ENCODE results near the gene SLC4A1AP.
"Not testable (repeated sequence)": the region's sequence is repeated elsewhere in the genome, so short reads cannot be mapped to it uniquely, and the experiment has no call there.

SLC4A1AP gene, protein sequence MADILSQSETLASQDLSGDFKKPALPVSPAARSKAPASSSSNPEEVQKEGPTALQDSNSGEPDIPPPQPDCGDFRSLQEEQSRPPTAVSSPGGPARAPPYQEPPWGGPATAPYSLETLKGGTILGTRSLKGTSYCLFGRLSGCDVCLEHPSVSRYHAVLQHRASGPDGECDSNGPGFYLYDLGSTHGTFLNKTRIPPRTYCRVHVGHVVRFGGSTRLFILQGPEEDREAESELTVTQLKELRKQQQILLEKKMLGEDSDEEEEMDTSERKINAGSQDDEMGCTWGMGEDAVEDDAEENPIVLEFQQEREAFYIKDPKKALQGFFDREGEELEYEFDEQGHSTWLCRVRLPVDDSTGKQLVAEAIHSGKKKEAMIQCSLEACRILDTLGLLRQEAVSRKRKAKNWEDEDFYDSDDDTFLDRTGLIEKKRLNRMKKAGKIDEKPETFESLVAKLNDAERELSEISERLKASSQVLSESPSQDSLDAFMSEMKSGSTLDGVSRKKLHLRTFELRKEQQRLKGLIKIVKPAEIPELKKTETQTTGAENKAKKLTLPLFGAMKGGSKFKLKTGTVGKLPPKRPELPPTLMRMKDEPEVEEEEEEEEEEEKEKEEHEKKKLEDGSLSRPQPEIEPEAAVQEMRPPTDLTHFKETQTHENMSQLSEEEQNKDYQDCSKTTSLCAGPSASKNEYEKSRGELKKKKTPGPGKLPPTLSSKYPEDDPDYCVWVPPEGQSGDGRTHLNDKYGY

DNA sequence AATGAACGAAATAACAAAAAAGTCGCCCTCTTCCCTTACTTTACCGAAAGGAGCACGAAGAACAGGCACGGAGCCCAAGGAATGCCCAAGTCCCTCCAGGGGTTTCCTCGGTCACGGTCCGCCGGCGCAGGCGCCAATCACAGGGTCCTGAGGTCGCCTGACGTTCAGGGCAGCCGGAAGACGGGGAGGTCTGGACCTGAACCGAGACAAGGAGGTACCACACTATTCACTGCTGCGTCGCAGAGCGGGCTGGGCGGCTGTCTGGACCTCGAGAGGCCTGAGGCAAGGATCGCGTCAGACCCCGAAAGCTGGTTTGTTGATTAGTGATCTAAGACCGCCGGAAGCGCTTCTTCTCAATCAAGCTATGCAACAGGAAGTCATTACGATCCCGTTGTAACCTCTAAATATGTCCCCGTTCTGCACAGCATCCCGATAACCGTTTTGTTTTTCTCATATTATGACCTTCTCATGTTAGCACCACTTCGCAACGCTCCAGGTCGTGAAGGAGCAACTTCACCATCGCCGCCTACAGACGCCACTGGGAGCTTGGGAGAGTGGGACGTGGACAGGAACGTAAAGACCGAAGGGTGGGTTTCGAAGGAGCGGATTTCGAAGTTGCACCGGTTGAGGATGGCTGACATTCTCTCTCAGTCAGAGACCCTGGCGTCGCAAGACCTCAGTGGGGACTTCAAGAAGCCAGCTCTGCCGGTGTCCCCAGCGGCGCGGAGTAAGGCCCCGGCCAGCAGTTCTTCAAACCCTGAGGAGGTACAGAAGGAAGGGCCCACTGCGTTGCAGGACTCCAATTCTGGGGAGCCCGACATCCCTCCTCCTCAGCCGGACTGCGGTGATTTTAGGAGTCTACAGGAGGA is at the start of gene SLC4A1AP, which contains the start of gene SUPT7L:
TSS of gene SLC4A1AP (plus strand) at position 605 of the 869 bp plus-strand sequence. CDS start at position 631, 26 bp downstream.
TSS of gene SUPT7L (minus strand) at position 330 of the 869 bp plus-strand sequence. CDS start 1,422 bp downstream, outside the sequence.
- no peak for FAIRE-seq

DNA sequence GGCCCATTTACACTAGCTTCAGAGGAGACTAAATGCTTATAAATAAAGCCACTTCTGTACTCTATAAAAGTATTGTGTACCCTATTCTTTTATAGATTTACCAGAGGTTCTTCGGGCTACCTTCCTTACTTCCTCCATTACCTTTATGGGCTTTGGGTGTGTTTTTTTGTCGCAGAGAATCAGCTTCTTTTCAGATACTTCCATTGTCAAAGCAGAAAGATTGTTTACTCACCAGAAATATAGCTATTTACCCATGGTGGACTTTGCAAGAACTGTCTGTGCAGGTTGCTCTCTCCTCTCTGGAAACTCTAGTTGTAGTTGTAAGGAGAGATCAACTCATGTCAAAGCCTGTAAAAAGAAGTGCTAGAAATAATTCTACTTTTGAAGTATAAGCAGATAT is 49.7 kb upstream of the SLC4A1AP start:
- no peak for FAIRE-seq

DNA sequence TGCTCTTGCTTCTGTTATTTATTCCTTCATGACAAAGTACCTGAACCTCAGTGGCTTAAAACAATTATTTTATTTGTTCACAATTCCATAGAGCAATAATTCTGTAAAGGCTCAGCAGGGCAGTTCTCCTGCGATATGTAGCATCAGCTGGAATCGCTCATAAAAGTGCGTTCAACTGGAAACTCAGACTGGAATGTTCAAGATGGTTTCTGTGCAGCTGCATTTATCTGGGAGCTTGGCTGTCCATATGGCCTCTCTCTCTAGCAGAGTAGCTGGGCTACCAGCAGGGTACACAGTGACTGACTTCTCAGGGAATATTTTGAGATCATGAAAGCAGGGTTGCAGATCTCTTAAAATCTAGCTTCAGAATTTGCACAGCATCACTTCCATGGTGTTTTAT is 48.4 kb upstream of the SLC4A1AP start:
- FAIRE-seq, result no peak

DNA sequence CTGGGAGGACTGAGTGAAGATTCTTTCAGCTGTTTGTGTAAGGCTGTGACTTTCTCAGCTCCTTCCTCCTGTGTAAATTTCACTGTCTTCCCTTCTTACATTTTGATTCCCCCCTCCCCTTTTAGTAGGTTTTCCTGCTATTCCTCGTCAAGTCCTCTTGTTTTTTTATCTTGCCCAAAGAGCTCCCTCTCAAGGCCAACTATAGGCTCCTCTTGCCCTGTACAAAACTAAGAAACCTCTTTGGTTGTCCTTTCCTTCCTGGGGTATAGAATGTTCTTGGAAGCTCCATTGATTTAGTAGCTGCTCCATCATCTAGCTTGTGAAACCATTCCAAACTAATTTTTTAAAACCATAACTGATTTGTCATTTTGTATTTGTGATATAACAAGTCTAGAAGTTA is 42.2 kb upstream of the SLC4A1AP start:
- no peak for FAIRE-seq

DNA sequence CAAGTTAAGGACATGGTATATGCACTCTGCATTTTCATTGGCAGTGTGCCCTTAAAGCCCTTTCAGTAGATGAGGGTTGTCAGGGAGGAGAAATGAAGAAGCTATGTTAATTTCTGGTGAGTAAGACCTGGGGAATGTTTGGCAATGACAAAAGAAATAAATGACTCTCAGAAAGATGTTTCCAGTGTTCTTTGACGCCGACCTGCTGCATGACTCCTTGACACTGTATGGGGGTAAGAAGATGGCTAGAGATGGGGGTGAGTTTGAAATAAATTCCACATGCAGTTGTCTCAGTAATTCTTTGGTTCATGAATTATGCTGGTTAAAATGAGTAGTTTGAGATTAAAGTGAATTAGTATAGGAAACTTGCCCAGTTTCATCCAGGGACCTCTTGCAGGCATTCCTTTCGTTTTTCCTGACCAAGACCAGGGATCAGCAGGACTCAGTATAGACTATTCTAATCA is 40.7 kb upstream of the SLC4A1AP start:
- FAIRE-seq, result no peak

DNA sequence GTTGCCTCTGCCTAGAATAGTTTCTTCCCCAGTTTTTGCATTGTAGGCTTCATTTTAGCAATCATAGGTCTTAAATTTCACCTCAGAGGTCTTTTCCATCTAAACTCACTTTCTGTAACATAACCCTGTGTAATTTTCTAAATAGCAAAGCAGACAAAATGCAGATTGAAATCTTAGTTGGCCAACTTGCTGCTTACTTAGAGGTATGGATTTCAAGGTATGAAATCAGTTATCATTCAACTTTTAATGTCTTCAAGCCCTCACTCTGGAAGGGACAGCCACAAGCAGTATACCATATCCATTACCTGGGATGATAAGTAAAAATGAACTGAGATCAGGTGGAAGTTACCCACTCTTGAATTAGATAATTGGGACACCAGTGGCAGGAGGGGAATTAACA is 38.7 kb upstream of the SLC4A1AP start:
- no peak for FAIRE-seq

DNA sequence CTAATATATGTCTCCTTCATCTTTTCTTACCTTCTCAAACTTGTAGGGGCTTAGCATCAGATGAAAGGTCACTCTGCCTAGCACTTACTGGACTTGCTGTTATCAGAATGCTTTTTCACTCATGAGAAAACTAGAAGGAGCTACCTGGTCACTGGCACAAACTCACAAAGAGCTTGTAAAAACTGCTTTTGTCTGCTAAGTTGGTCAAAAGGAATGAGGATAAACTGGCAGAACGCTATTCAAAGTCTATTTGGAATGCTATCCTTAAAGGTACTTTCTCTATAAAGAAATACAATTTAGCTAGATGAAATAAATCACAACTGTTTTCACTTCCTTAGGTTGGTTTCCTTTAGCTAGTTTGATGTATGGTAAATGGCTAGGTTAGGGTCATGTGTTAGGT is 37.4 kb upstream of the SLC4A1AP start:
- not testable (repeated sequence) for FAIRE-seq

DNA sequence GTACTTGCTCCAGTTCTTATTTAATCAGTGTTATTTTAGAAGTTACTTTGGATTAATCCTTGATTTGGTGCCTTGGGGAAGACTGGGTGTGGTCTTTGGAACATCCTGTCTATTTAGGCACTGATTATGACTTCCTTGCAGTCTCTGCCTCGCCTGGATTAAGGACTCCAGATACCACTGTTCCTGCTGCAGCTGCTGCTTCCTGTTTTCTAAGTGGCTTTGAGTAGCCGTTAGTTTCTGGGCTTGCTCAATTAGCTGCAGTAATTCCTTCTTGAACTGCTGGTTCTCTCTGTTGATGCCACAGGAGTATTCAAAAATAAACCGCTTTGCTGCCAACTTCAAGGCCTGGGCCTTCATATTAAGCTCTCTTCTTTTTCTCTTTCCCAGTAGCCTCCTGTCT is 36.8 kb upstream of the SLC4A1AP start:
- FAIRE-seq, result not testable (repeated sequence)

DNA sequence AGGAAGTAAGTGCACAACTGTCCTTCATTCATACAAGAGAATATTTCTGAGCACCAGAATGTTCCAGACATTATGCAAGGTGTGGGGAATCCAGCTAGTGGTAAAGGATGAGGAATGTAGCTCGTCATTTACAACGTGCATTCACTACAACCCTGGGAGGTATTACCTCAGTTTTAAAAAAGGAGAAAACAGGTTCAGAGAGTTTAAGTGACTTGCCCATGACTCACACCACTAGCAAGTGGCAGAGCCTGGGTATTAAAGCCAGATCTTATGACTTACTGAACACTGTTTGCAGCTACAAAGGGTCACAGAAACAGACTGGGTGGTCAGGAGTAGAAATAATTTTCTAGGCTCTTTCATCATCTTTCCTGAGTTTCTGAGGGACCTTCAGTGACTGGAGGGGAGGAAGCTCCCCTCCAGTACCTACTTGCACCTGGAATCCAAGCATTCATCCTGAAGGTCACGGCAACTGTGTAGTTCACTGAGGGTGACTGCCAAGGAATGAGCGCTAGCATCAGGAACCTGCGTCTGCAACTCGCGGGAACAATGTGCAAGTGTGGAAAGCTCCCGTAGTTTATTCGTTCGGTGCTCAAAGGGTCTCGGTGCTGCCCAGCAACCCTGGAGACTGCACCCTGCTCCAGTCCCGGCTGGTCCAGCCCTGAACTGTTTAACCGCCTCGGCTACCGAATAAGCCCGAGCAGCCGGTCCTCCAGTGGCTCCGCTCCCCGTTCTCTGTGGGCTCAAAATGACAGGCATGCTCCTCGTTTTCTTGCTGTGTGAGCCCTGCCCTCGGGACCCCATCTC is 35.5 kb upstream of the SLC4A1AP start:
- FAIRE-seq, result no peak

DNA sequence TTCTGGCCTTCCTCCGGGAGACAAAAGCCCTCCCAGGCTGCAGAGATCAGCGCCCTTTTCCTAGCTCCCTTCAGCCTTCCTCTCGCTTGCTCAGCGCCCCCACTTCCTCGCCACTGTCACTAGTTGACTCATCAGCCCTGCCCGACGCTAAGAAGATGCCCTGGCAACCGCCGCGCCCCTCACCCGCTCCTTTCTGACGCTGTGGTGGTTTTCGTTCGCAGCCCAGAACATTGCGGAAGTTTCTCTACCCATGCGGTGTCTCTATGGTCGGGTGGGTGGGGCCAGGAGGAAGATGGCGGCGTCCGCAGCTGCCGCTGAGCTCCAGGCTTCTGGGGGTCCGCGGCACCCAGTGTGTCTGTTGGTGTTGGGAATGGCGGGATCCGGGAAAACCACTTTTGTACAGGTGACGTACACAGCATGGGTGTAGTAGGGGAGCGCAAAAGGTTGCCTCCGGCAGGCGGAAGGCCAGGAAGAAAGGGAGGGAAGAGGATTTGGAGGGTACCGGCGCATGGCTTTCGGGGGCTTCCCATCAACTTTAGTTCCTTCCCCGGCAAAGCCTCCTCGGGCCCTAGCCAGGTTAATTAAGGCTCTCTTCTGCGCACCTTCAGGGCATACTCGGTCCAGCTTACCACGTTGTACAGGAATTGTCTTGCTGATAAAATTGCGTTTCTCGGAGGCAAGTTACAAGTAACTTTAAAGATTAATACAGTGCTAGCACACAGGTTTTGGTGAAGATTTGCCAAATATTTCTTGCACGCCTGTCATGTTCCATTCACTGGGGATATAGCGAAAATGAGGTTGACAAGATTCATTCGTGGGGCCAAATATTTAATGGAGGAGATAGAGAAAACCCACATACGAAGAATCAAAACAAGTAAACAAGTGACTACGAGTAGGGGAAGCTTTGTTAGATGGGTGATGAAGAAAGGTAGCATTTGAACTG is 34.7 kb upstream of the SLC4A1AP start, which contains the start of the genes CCDC121 and GPN1:
TSS of gene CCDC121 (minus strand) at position 246 of the 943 bp plus-strand sequence. CDS start 1,213 bp downstream, outside the sequence.
TSS of gene GPN1 (plus strand) at position 284 of the 943 bp plus-strand sequence. CDS start at position 293, 9 bp downstream.
- no peak for FAIRE-seq

DNA sequence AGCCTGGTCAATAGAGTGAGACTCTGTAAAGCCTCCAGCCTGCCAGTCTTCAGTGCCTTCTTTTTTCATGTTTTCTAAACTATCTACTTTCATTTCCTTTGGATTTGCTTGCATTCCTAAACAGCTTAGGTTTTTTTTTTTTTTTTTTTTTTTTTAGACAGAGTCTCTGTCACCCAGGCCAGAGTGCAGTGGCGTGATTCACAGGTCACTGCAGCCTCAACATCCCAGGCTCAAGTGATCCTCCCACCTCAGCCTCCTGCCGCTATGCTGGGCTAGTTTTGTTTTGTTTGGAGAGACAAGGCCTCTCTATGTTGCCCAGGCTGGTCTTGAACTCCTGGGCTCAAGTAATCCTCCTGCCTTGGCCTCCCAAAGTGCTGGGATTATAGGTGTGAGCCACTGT is 33.4 kb upstream of the SLC4A1AP start:
- FAIRE-seq, result not testable (repeated sequence)

DNA sequence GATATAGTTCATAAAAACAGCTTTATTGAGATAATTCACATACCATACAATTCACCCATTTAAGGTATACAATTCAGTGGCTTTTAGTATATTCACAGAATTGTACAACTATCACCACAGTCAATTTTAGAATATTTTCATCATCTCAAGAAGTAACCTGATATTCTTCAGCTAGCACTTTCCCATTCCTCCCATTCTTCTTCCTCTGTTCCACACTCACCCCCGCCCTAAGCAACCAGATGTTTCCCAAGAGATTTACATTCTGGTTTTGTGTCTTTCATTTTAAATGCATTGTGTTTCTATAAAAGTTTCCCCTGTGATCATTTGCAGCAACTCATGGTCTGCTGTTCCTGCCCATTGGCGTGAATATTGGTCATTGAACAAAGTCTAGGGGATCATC is 29.4 kb upstream of the SLC4A1AP start:
- no peak for FAIRE-seq

DNA sequence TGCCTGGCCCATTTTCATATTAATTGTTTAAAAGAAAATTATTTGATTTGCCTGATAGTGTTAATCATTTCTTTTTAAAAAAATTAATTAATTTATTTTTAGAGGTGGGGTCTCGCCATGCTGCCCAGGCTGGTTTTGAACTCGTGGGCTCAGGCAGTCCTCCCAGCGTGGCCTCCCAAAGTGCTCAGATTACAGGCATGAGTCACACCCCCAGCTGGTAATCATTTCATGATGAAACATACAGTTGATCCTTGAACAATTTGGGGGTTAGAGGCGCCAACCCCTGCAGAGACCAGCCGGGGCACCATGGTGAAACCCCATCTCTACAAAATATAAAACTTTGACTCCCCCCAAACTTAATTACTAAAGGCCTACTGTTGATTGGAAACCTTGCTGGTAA is 26.9 kb upstream of the SLC4A1AP start:
- FAIRE-seq, result no peak

DNA sequence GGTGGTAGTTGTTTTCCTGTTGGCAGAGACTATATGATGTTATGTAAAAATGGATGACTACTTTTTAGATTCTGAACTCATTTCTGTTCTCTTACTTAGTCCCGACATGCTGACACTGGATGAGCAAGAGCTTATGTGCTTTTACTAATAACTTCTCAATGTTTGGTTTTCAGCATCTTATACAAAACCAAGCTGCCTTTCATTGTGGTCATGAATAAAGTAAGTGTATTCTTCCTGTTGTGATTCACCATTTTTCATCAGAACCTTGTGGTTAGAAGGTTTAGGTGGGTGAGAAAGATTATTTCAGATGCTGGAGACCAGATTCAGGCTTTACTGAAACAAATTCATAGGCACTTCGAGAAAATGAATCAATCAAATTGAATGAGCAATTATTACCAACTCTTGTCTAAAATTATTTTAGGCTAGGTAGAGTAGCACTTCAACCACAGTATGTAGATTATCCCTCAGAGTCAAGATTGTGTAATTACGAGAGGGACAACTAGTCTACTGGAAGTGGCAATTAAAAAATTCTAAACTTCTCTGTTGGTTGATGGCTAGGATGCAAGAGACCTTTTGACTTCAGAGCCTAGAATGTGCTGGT is 25.6 kb upstream of the SLC4A1AP start:
- no peak for FAIRE-seq

DNA sequence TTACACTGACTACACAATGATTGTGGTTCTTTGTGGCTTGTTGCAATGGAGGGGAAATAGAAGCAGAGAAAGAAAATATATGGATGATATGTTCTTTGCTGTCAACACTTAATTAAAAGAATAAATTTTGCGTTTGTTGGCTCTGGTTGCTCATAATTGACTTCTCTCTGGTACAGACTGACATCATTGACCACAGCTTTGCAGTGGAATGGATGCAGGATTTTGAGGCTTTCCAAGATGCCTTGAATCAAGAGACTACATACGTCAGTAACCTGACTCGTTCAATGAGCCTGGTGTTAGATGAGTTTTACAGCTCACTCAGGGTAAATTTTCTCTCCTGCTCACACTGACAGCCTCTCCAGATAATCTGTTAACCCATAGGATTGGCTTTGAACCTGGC is 25.0 kb upstream of the SLC4A1AP start:
- FAIRE-seq, result no peak

DNA sequence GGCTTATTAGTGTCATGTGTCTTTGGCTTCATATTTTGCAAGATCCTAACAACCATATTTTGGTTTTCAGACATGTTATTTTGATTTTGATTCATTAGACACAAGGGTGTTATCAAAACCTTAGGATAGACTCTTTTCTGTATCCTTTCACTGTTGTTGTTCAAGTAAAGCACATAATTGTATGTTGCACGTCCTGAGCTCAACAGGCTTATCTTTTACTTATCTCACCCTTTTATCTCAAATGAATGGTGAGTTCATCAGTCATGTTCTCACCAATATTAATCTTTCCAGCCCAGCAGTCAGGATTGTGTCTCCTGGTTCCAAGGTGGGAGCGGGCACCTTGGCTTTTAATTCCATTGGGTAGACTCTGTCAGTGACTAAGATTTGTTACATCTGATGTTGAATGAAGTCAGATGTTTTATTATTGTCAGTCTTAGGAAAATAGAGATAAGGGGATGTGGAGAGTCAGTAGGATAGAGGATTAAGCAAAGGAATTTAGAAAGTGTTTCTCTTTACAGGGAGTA is 22.9 kb upstream of the SLC4A1AP start:
- FAIRE-seq, result no peak

DNA sequence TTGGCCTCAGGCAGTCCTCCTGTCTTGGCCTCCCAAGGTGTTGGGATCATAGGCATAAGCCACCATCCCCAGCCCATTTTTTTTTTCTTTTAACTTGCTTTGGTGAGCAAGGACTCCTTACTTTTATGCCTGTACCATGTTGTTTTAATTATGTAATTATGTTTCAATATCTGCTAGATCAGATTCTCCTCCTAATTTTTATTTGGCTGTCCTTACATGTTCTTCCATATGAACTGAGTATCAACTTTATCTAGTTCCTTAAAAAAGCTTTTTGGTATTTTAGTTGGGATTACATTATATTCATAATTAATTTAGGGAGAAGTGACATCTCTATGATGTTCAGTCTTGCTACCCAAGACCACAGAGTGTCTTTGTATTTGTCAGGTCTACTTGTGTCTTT is 18.5 kb upstream of the SLC4A1AP start:
- FAIRE-seq, result no peak

DNA sequence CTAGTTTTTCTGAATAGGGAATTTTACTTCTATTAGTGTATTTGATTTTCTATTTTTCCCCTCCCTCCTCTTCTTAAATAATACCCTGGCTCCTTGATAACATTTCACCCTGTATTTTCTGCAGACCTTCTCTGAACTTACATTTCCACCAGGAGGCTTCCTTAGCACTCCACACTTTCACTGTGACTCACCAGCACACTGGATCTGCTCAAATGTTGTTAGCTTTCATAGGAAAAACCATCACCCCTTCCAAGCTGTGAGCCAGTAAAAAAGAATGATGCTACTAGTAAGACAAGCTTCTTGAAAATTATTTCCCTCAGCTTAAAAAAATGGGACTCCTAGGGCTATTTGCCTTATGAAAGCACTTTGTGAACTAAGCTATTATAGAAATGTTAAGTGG is 16.4 kb upstream of the SLC4A1AP start:
- FAIRE-seq, result no peak

DNA sequence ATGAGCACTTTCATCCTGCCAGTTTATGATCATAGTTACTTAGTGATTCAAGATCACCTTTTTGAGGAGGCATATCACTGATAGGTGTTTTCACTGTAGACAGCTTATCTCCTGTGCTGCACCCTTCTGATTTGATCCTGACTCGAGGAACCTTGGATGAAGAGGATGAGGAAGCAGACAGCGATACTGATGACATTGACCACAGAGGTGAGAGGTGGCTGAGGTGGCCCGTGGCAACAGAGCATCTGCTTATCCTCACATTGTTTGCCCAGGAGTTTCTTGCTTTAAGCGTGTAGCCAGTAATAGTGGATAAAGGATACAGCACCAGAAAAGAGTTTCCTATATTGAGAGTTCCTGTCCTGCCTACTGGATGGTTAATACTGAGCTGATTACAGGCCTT is 16.0 kb upstream of the SLC4A1AP start:
- no peak for FAIRE-seq

DNA sequence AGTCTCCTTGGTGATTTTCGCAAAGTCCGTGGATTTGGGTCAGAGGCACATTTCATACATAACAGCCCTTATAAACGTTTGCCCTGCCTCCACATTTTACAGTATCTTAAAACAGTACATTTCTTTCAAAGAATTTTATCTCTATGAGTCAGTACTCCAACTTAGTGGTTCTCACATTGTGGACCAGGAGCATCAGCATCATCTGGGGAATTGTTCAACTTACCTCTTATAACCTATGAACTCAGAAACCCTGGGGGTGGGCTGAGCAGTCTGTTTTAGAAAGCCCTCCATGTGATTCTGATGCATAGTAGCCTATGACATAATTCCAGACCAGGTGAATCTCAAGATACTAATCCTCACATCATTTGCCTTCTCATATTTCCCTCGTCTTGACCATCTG is 12.6 kb upstream of the SLC4A1AP start:
- no peak for FAIRE-seq

All from A204.1 (cell line).